SK-N-MC (cell line): ENCODE measurements around the gene KCNH4.
"Not testable (repeated sequence)": the region's sequence is repeated elsewhere in the genome, so short reads cannot be mapped to it uniquely, and the experiment has no call there.

ENCODE experiments used
- EZH2 ChIP-seq: fragments of 200-600 bp; sonication (generic); IDR thresholded peaks from one replicate; pipeline ENCODE4 v1.6.1; 2017; ENCODE audit warnings: antibody characterized with exemption
- FOXP2 ChIP-seq: optimal IDR thresholded peaks from 2 replicates; pipeline ENCODE3; 2011; ENCODE audit warnings: mild to moderate bottlenecking, moderate library complexity; ENCODE audit not compliant: insufficient read depth; ENCODE audit errors: extremely low read length, control extremely low read depth
- POLR2AphosphoS5 ChIP-seq: IDR thresholded peaks from 2 replicates; pipeline ENCODE4 v1.6.1; 2012; ENCODE audit warnings: mild to moderate bottlenecking, low read depth, low read length, borderline replicate concordance

GRCh38 chr17:42219280-42219679 is 38.3 kb upstream of the KCNH4 start:
- not testable (repeated sequence) for TF ChIP-seq POLR2AphosphoS5, EZH2, FOXP2
